Measurements from ENCODE around the gene TREML1.
"Not testable (repeated sequence)": the region's sequence is repeated elsewhere in the genome, so short reads cannot be mapped to it uniquely, and the experiment has no call there.

TREML1 gene, protein sequence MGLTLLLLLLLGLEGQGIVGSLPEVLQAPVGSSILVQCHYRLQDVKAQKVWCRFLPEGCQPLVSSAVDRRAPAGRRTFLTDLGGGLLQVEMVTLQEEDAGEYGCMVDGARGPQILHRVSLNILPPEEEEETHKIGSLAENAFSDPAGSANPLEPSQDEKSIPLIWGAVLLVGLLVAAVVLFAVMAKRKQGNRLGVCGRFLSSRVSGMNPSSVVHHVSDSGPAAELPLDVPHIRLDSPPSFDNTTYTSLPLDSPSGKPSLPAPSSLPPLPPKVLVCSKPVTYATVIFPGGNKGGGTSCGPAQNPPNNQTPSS

DNA sequence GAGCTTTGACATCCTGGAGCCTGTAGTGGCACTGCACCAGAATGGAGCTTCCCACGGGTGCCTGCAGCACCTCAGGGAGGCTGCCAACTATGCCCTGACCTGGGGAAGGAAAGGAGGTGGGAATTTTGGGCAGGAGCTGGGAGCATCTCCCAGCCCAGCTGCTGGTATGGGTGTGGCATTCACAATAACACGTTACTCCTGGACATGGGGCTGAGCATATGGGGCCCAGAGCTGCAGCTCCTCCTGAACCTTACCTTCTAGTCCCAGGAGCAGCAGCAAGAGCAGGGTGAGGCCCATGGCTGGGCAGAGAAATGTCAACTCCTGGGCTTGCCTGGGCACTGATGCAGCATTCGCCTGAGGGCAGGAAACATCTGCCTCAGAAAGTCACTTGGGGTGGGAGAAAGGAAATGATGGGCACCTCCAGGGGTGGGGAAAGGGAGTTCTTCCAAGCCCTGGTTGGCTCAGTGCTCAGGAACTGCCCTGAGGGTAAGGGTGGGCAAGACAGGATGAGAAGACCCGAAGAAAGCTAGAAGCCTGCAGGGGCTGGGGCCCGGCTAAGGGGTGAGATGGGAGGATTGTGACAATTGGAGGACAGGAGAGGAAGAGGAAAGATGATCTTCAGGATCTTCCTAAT is at the start of gene TREML1:
TSS of gene TREML1 (minus strand) at position 356 of the 634 bp plus-strand sequence. CDS start at position 297, 59 bp downstream.
- DNase-seq (ENCODE audit: low read depth in 2 of 3, low spot score in 2 of 3), result no peak

GRCh38 chr6:41201764-41202173 is 47.6 kb upstream of the TREML1 start:
- no peak for DNase-seq (ENCODE audit: low read depth in 2 of 3, low spot score in 2 of 3)

- no peak for DNase-seq (ENCODE audit: low read depth in 2 of 3, low spot score in 2 of 3)
These were observed 47.0 kb upstream of the TREML1 start, which contains the start of gene TREML2 for GRCh38 chr6:41200901-41201763. Gene TREML2 (minus strand): TSS chr6:41201149. CDS start chr6:41201008, 141 bp downstream.

GRCh38 chr6:41200296-41200900 is 46.3 kb upstream of the TREML1 start:
- peak in 1 of 3 experiments; percentile 34 for DNase-seq (ENCODE audit: low read depth in 2 of 3, low spot score in 2 of 3)

- no peak for DNase-seq (ENCODE audit: low read depth in 2 of 3, low spot score in 2 of 3)
These were observed 45.6 kb upstream of the TREML1 start for GRCh38 chr6:41199552-41200246.

DNA sequence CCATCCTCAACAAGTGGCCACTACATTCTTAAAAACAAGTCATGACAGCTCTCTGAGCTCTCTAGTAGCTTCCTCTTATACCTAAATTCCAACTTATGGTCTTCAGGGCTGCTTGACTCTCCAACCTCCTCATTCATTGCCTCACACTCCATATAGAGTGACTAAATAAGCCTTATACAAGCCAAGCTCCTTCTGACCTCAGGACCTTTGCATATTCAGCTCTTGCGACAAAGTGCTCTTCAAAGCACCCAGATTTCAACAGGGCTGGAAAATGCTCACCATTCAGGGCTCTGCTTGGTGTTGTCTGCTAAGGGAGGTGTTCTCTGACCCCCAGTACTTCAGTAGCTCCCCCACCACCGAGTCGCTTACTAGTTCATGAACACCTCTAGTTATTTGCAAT is 43.1 kb upstream of the TREML1 start:
- DNase-seq (ENCODE audit: low read depth in 2 of 3, low spot score in 2 of 3), result no peak

DNA sequence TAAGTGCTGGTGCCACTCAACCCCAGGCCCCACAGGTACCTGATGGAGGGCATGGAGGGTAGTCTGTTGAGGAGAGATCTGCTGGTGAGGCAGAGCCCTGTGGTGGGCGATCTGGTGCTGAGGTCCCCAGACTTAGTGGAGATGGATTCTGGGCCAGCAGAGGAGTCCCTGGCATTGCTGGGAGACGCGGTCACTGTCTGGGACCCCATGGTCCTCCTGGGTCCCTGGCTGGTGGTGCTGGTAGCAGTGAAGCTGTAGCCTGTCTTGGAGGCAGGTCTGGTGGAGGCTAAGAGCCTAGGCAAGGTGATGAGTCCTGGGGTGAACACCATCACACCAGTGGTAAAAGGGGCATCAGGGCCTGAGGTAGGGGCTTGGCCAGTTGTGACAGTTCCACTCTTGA is 40.2 kb upstream of the TREML1 start:
- no peak for DNase-seq (ENCODE audit: low read depth in 2 of 3, low spot score in 2 of 3)

DNA sequence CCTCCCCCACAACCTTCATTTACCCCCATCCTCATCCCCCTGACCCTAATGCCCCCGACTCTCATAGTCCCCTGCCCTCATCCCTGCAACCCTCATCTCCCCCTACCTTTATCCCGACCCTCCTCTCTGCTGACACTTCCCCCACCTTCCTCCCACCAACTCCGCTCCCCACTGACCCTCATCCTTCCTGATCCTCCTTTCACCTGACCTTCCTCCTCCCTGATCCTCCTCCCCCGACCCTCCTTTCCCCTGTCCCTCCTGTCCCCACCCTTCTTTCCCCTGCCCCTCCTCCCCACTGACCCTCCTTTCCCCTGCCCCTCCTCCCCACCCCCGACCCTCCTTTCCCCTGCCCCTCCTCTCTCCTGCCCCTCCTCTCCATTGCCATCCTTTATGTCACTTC is 39.7 kb upstream of the TREML1 start:
- DNase-seq (ENCODE audit: low read depth in 2 of 3, low spot score in 2 of 3), result no peak

DNA sequence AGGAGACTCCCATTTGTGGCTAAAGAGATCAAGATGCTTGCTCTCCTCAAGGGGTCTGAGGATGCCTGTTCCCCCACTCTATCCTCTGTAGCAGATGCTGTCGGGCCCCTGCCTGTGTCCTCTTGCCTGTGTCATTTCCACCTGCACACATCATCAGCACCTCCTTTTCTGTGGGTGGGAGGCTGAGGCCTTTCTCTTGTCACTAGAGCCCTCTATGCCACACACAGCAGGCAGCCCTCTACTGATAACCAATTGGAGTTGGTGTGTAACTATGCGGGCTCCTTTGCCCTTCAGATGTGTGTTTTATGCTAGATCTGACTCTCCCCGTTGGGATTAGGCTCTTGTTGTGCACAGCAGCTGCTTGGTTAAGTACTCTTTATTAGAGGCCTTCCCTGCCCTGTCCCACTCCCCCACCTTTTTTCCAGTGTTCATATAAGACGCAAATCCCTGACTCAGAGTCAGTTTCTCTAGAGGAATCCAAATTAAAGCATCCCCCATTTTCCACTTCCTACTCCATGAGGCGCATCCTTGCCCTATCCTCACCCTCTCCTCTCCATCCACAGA is 39.1 kb upstream of the TREML1 start:
- DNase-seq (ENCODE audit: low read depth in 2 of 3, low spot score in 2 of 3), result no peak

DNA sequence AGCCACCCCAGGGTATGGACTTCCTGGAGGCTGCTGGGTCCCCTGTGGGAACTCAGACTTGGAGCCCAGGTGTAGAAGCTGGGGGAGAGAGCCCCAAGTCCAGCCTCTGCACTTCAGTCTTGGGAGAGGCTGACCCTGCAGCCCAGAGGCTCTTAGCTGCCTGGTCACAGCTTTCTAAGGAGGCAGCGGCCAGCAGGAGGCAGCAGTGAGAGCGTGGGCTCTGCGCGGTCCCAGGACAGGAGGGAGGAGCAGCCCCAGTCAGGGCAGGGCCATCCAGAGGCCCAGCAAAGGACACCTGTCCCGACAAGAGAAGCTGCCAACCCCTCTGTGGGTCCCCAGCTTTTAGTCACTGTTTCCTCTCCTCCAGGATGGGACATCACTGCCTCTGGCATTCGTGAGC is 37.4 kb upstream of the TREML1 start:
- no peak for DNase-seq (ENCODE audit: low read depth in 2 of 3, low spot score in 2 of 3)

GRCh38 chr6:41190791-41191190 is 36.6 kb upstream of the TREML1 start:
- DNase-seq (ENCODE audit: low read depth in 2 of 3, low spot score in 2 of 3), result no peak

DNA sequence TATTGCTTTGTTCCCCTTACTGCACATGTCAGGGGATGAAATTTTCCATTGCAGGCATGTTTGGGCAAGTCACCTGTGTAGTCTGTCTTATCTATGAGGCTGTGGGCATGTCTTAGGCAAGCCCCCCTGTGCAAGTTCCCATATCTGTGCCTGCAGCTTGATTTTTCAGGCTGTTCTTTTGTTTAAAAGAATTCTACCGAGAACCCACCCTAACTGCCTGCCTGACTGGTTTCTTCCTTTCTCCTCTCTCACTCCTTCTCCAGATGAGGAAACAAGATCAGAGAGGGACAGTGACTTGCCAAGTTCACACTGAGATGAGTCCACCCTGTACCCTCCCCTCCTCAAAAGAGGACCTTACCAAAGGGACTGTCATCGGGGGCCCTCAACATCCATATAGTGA is 35.8 kb upstream of the TREML1 start:
- DNase-seq (ENCODE audit: low read depth in 2 of 3, low spot score in 2 of 3), result no peak

DNA sequence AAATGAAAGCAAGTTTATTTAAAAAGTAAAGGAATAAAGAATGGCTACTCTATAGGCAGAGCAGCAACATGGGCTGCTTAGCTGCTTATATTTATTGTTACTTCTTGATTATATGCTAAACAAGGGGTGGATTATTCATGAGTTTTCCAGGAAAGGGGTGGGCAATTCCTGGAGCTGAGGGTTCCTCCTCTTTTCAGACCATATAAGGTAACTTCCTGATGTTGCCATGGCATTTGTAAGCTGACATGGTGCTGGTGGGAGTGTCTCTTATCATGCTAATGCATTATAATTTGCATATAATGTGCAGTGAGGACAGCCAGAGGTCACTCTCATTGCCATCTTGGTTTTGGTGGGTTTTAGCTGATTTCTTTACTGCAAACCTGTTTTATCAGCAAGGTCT is 34.9 kb upstream of the TREML1 start:
- not testable (repeated sequence) for DNase-seq (ENCODE audit: low read depth in 2 of 3, low spot score in 2 of 3)

DNA sequence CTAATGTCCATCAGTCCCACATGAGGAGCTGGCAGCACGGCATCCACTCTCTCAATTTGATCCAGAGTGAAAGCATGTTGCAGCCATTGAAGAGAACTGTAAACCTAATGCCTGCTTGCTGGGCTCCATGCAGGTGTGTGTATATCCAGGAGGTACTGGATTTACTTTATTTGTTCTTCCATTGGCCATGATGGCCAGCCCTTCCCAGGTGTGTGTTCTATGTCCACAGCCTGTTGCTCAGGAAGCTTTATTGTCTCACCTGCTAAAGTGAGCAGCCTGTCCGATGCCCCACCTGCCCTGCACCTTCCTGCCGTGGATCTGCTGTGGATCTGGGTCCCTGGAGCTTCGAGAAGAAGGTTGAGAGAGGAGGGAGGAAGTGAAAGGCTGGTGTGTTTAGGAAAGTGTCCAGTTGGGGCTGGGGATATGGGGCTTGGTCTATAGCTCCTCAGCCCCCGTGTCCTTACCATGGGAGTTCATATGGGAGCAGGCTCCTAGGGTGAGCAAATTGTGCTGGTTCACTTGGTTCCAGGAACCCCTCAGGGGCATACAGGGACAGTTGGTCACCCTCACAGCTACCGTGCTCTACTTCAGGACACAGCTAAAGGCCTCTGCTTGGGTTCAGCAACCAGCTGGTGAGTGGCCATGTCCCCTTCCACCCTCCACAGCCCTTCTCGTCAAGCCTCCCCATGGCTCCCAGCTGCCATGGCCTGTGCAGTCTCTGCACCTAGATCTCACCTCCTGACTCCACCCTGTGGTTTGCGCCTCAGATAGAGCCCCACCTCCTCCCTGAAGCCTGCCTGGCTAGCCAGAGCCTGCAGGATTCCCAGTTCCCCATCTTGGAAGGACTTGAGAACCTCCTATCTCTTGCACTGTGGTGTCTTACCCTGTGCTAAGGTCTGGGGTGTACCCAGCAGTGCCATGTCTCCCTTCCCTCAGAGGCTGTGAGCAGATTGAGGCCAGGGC is 34.1 kb upstream of the TREML1 start:
- no peak for DNase-seq (ENCODE audit: low read depth in 2 of 3, low spot score in 2 of 3)

DNA sequence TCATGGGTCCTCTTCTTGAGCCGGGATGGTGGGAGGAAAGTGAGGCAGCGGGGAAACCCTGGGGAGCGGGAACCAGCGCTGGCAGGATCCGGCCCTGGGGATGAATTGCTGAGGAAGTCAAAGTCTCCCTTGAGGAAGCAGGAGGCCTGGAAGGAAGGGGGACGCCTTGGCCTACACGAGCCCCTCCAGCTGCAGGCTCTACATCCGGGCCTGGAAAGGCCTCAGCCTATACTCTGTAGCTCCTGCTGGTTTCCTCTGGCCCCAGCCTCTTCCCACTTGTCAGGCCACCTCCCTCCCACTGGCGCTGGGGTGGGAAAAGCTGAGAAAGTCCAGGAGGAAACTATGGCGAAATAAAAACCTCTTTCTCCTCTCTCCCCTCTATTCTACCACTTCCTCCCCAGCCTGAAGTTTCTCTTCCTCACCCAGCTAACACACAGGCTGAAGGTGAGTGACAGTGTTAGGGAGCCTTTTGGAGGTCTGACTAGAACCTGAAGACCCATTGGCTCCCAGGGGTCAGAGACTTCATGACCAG is 31.9 kb upstream of the TREML1 start:
- DNase-seq (ENCODE audit: low read depth in 2 of 3, low spot score in 2 of 3), result no peak

DNA sequence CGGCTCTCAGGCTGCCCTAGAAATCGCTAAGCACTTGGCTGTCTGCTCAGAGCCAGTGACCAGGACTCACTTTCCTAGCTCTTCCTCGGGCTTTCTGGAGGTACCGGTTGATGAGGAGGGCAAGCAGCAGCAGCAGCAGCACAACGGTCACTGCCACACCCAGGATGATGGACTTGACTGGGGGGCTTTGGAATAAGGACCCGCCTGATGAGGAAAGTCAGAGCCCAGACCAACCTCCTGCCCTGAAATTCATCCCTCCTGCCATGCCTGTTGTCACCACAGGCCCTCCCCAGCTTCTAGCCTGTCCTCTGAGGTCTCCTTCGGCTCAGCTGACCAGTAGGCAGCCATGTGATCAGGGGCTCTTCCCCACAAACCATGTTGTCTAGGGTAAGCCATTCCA is 30.6 kb upstream of the TREML1 start:
- no peak for DNase-seq (ENCODE audit: low read depth in 2 of 3, low spot score in 2 of 3)

- DNase-seq (ENCODE audit: low read depth in 2 of 3, low spot score in 2 of 3), result no peak
These were observed 28.2 kb upstream of the TREML1 start for GRCh38 chr6:41182069-41183034.

DNA sequence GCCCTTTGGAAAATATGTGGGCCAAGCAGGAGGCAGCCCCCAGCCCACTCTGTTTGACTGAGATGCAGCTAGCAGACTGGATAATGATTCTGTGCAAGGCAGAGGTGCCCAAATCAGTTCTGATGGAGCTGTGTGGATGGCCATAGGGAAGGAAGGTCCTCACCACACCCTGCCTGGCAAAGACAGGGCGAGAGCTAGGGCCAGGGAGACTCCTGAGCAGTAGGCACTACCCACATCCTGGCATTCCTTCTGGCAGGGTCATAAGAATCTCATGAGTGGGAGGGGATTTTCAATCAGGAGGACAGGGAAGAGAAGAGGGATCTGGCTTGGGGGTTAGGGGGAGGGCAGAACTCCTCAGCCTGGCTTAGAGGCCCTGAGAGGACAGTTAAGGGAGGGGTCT is 27.4 kb upstream of the TREML1 start:
- no peak for DNase-seq (ENCODE audit: low read depth in 2 of 3, low spot score in 2 of 3)

Data from activated CD8-positive, alpha-beta memory T cell treated with anti-CD3 and anti-CD28 coated beads for 48 hours (primary cell).